Activated effector memory CD4-positive, alpha-beta T cell treated with anti-CD3 and anti-CD28 coated beads, Interleukin-2, amount 50 U/mL, for 16 hours (primary cell): ENCODE data around the gene OCA2.

Experiments
- DNase-seq: peaks from one replicate; pipeline ENCODE4 v3.0.0-alpha.2; 2020

The OCA2 gene

DNA sequence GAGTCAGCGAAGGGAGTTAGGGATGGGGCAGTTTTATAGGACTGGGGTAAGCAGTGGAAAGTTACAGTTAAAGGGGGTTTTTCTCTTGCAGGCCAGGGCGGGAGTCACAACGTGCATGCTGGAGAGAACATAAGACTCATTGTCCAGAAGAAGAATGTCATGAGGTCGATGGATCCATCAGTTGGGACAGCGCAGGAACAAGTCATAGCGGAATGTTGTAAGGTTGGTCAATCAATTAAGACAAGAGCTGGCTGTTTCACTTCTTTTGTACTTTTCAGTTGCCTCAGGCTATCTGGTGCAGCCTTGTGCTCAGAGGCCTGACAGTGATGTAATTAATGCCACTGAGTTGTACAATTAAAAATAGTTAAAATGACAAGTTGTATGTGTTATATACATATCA is 165.6 kb downstream of the OCA2 start:
- no peak for DNase-seq

DNA sequence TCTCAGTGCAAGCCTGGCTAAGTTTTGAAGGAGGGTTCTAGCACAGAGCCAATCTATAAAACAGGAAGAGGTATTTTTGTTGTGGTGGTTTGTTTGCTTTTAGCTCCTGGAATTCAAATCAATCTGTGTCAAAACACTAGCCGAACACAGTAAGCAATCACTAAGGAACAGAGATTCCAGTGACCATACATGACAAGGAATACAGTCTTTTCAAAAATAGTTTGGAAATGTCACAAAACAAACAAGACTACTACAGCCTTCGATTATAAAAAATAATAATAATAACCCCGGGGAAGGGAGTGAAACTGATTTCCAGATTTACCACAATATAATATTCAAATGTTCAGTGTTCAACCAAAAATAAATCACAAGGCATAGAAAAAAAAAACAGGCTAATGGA is 166.5 kb downstream of the OCA2 start:
- no peak for DNase-seq

DNA sequence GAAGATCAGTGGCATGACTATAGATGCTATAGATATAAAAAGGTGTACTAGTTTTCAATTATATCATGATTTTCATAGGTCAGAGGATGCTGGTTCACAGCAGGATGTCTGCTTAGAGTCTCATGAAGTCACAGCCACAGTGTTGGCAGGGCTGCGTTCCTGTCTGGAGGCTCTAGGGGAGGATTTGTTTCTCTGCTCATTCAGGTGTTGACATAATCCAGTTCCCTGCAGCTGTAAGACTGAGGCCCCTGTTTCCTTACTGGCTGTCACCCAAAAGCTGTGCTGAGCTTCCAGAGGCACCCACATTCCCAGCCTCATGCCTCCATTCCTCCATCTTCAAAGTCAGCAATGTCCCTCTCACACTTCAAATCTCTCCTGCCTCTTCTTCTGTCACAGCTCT is 170.7 kb downstream of the OCA2 start:
- no peak for DNase-seq

DNA sequence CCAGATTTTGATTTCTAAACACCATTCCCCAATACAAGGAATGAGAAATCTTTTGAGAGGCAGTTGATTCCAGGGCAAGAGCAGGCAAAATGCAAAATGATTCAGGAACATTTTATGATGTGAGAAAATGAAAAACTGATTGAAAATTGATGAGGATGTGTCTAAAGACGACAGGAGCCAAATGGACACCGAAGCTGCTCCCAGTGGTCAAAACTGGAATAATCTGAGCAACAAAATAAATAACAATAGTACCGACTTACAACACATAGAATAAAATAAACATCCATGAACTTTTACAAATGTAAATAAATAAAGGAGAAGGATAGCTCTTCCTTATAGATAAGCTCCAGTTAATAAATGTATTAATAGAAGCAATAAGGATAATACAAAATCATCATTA is 186.8 kb downstream of the OCA2 start:
- no peak for DNase-seq

DNA sequence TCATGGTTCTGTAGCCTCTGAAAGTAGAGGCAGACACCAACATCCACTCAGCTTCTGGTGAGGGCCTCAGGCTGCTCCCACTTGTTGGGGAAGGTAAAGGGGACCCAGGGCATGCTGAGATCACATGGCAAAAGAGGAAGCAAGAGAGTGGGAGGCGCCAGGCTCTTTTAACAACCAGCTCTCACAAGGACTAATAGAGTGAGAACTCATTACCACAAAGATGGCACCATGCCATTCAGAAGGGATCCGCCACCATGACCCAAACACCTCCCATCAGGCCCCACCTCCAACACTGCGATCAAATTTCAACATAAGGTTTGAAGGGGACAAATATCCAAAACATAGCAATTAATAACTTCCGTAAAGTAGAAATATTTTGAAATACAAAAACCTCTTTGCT is 192.3 kb downstream of the OCA2 start:
- DNase-seq = no peak

DNA sequence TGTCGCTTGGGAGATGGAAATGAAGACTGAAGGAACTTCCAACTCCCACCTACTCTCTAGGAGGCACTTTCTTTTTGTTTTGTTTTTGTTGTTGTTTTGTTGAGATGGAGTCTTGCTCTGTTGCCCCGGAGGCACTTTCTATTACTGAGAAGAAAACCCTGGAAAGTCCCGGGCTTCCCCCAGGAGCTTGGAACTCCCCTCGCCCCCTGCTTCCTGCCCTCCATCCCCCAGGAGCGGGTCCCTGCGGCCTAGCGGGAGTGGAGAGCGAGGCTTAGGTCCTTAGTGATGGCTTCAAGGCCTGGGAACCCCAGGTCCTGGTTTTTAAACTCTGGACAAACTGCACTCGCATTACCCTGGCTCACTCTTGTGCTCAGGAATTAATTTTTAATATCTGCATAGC is 195.7 kb downstream of the OCA2 start:
- DNase-seq = no peak

DNA sequence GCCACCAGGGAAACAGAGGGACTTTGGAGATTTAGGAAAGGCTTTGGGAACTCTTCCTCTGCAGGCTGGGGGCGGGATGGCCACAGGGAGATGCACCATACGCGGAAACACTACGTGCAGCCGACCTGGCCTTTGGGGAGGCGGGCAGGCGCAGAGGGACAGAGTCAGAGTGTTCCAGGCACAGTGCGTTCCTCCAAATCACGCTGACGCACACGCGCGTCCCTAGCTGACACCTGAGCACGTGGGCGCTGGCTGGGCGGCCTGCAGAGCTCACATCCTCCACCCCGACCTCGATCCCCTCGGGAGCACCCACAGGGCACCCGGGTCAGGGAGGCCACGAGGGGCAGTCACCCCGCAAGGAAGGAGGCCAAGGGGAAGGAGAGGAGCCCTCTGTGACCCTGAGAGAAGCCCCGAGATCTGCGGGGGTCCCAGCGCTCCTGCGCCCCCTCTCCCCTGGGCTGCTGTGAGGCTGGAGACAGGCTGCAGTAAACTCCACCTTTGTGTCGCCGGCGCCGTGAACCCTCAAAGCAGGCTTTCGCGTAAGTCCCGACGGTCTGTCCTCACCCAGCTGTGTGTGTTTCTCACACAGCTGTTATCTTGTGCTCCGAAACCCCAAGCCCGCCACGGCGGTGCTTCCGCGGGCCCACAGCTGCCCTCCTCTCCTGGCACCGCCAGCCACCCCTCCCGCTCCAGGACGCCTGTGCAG is 196.3 kb downstream of the OCA2 start:
- no peak for DNase-seq

DNA sequence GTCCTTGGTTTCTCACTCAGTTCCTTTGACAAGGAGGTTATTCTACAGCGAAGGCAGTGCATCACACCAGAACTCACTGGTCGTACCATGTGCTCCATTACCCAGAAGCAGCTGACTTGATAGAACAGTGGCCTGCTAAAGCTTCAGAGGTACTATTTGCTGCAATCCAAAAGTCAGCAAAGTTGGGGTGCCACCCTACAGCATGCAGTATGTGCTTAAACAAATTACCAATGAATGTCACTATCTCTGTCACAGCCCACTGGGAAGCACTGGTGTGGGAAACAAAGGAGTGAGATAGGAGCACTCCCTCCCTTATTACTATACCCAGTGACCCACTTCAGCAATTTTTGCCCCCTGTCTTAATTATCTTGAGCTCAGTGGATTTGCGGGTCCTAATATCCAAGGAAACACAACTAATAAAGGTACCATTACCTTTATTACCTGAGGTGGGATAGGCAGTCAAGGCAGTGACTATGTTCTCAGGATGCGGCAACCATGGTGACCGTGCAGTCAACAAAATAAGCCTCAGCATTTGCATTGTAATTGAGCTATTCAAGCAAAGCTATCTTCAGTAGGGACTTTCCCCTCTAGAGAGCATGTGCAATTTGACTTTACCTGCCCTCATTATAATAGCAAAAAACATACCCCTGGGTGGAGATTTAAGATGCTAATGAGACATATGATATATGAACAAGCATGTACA is 199.4 kb downstream of the OCA2 start:
- no peak for DNase-seq

DNA sequence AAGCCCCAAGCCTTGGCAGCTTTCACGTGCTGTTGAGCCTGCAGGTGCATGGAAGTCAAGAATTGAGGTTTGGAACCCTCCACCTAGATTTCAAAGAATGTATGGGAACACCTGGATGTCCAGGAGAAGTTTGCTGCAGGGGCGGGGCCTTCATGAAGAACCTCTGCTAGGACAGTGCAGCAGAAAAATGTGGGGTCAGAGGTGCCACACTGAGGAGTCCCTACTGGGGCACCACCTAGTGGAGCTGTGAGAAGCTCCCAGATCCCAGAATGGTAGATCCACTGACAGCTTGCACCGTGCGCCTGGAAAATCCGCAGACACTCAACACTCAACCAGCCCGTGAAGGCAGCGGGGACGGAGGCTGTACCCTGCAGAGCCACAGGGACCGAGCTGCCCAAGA is 201.6 kb downstream of the OCA2 start:
- no peak for DNase-seq

DNA sequence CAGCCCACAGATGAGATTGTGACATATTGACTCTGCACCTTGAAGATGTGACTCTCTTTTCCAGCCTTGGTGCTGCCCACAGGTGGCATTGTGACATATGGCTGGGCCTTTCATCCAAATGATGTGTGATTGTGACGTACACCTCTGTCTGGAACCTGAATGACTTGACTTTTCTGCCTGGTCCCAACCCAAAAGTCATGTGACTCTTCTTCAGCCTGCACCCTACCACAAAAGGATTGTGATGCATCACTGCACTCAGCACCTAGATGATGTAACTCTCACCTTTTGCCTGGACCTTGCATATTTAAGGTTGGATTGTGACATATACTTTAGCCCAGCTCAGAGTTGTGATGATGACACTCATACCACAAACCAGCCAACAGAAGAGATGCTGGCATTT is 204.5 kb downstream of the OCA2 start:
- DNase-seq = no peak

DNA sequence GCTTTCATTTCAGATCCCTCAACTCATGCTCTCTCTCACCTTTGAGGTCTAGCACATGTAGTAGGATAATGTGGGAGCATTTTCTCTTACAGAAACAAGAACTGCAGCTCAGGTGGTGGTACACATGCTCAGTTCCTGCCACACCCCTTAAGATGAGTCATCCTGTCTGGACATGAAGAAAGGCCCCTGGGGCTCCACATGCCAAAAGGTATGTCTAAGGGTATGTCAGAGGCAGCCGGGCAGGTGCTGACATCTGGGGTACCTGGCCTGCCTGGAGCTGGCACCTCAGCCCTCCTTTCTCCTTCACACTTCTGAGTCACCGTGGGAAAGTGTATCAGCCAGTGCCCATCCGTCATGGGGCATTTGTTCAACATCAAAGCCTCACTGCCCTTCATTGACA is 209.9 kb downstream of the OCA2 start:
- no peak for DNase-seq

DNA sequence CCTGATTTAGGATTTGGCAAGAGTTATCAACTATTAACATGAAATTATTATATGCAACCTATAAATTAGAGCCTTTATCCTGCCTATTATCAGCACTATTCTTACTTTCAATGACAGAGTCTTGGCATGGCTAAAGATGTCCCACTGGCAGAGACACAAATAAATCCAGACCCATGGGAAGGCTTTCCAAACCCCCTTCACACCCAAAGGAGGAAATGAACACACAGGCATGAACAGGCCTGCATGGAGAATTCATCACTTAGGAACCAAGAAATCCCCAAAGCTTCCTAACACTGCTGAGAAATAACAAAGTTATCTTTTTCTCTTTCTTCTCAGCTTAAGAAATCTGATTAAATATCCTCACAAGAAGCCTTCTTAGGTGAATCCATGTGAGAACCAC is 213.9 kb downstream of the OCA2 start:
- DNase-seq = no peak

DNA sequence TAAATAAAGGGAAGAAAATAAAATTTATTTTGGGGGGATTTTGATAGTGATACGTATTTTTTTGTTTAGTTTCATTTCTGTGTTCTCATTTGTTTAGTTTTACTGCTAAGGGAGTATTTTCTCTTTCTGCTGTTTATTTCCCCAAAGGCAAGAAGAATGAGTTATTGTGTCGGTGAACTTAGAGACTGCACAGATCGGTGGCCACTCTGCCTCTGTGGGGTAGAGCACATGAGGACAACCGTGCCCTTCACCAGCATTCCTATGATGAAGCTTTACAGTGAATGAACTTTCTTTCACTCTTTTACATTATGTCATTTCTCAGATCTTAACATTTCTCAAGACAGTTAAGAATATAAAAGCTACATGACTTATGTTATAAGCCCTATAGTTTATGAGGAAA is 214.4 kb downstream of the OCA2 start:
- no peak for DNase-seq

DNA sequence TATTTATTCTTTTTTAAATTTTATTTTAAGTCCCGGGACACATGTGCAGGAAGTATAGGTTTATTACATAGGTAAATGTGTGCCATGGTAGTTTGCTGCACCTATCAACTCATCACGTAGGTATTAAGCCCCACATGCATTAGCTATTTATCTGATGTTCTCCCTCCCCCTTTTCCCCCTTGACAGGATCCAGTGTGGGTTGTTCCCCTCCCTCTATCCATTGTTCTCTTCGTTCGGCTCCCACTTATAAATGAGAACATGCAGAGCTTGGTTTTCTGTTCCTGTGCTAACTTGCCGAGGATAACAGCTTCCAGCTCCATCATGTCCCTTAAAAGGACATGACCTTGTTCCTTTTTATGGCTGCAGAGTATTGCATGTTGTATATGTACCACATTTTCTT is 220.3 kb downstream of the OCA2 start:
- DNase-seq = no peak

DNA sequence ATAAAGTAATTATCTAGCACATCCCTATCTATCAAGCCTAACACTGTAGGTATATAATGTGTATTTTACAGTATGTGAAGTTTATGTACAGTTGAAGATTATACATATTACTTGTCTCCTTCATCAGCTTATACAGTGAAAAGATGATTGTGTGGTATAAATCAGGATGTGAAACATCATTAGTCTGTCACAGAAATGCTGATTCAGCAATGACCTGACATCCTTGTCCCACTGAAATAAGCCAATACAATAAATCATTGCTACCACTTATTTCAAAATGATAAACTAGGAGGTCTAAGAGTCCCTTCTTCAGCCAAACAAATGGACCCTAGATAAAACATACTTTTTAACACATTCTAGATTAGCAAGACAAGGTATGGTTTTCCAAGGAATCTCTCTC is 225.3 kb downstream of the OCA2 start:
- DNase-seq = no peak

DNA sequence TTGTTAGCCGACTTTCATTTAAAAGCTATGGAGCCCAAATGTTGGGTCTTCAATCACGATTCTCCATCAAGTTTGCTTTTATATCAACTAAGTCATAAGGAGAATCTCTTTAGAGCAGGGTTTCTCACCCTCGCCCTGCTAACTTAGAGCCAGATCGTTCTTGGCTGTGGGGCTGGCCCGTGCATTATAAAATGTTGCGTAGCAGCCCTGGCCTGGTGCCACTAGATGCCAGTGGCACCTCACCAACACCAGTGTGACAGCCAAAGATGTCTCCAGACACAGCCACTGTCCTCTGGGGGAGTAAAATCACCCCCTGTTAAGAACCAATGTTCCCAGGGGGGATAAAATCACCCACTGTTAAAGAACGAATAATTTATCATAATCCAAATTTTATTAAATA is 226.1 kb downstream of the OCA2 start:
- DNase-seq = no peak

DNA sequence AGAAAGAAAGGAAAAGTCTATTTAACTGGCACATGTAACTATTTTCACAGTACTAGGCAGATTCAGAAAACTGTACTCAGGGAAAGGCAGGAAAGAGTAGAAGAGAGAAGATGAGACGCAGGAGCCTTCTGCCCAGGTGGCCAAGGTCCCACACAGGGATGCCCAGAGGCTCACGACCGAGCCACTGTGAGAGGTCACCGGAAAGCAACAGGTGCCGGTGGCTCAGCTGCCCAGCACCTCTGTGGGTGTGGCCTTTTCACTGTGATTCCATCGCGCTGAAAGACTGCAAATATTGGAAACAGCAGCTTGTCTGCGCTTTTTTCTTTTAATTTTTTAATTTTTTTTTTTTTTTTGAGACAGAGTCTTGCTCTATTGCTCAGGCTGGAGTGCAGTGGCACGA is 226.8 kb downstream of the OCA2 start:
- no peak for DNase-seq

DNA sequence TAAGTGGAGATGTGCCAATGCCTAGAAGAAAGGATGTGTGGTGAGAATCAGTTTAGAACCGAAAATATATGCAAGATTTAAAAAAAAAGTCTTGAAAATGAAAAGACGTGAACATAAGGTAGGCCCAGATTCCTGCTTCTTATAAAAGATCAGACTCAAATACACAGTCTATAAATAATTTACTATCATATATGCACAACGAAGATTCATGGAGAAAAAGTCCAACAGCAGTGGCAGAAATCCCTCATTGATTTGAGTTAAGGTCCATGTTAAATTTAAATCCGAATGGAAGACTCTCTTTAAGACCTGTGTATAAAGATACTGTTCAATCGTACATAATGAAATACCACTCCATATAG is 227.2 kb downstream of the OCA2 start:
- no peak for DNase-seq

DNA sequence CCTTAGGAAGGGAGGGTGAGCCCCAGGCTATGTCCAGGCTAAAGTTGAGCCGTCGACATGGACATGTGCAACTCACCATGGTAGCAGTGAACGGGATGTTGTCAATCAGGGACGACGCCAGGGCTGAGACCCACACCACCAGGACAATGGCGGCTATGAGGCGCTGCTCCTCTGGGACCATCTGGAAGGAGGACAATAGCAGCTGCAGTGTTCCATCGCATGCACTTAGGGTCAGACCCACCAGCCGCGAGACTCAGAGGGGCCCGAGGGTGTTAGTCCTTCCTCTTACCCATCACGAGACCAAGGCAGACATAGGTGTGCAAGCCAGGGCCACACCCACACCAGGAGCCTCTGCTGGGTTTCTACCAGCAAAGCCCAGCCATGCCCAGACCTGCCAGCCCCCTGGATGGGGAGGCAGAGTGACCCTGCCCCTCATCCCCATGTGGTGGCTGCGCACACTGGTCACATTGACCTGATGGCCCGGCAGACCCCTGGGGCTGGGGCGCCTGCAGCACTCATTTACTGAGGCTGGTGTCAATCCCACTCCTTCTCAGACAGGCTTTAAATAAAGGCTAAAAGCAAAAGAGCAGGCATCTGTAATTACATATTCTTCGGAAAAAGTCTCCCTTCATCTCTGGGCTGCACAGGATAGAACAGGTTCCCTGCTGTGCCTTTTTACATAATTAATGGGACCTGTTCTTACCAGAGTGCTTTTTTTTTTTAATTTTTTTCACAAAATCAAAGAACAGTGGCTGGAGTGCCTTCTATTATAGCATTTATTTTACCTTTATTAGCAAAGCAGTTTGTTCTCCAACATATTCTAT is 227.8 kb downstream of the OCA2 start:
- DNase-seq = no peak

DNA sequence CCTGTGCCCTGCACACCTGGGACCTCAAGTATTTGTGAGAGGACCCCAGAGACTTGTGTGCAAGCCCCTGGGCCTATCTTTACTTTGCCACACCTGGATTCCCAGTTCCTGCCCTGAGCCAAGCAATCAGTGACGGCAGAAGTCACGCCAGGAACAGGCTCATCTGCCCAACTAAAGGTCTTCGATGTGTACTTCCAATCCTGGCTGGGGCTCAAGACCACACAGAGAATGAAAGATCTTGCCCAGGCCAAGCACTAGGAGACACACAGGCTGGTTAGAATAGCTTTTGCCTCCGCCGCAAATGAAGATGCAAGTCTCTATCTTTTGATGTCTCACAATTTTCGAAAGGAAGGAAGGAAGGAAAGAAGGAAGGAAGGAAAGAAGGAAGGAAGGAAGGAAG is 228.8 kb downstream of the OCA2 start:
- DNase-seq = no peak

DNA sequence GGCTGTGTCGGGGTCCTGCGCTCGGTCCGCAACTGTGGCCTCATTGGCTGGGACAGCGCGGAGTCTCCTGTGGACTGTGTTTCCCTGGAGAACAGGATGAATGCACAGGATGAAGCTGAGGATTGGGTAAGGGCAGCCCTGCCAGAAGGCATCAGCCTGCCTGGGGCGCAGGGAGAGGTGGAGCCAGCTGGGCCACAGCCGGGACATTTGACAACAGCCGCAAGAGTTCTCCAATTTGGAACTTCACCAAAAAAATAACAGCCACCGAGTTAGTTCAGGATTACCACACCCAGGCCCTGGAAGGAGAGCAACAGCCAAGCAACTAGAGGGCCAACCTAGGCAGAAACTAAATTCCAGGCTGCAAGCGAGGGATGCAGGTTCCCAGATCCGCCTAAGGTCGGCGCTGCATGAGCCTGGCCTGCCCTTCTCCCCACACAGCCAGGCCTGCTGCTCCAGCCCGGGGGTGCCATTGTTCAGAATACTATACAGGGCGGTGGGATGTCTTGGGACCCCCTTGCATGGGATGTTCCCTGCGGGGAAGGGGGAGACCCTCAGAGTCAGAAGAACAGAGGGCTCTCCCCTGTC is 229.3 kb downstream of the OCA2 start:
- no peak for DNase-seq

DNA sequence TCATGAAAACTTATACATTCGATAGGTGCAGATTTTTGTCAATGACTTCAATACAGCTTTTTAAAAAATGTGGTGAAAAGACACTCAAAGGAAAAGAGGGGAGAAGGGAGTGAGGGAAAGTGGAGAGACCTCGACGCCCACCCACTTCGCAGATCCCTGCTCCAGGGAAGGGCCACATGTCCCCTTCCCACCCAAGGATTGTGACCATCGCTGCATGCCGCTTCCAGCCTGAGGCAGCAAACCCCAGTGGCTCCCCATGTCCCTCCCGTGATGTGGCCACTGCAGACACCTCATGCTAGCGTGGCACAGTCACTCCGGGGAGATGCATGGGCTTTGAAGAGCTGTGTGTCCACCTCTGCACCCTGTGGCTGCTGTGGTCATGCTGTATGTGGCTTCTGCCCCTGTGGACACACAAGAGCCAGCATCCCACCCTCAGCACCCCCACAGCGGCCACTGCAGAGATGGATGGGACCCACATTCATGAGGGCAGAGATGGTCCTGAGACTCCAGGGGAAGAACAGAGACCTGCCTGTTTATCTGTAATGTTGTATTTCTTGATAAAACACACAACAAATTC is 230.2 kb downstream of the OCA2 start:
- DNase-seq = no peak

DNA sequence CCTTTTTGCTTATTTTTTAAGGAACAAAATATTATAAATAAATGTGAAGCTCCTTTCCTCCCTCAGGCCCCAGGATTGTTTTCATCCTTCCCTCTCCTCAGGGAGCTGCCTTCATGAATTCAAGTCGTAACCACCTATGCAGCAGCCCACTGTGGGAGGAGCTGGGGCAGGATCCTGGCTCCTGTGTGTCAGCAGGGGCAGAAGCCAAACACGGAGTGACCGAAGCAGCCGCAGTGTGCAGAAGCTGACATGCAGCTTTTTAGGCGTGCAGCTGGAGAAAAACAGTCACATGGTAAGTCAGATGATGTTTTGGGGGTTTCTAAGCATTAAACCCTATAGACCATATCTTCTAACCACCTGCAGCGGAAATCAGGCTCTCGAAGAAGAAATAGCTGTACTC is 231.3 kb downstream of the OCA2 start:
- DNase-seq = no peak
